ENCODE results near the gene ABHD12B. TPM values are rescaled to one million over a fixed set of nuclear protein-coding genes. Genes with fewer than 3 reads are reported as not detected.

Gene ABHD12B
- total RNA-seq, 1 donor from 2014 or later = not detected

GRCh38 chr14:50953502-50953901, 81.6 kb downstream of the ABHD12B start:
- no peaks in the 10 kb centered on the region for H3K36me3 ChIP-seq
- H3K4me3 ChIP-seq = no peak overlapping the region
- DNase-seq = no peak
- intact Hi-C loops (cut with micrococcal nuclease) = loop anchor here (5.0 kb wide), 1 partner anchor 274 kb away; no protein-coding TSS in a partner anchor
- H3K27me3 ChIP-seq (ENCODE audit: low read depth) = peaks cover 6% of the 10 kb centered on the region
- H3K4me1 ChIP-seq = peaks cover 11% of the 10 kb centered on the region
- H3K27ac ChIP-seq (replicated peaks) = no peak overlapping the region
- H3K9me3 ChIP-seq (replicated peaks) = peaks cover 8% of the 10 kb centered on the region
- TF ChIP-seq, protein P1, sequence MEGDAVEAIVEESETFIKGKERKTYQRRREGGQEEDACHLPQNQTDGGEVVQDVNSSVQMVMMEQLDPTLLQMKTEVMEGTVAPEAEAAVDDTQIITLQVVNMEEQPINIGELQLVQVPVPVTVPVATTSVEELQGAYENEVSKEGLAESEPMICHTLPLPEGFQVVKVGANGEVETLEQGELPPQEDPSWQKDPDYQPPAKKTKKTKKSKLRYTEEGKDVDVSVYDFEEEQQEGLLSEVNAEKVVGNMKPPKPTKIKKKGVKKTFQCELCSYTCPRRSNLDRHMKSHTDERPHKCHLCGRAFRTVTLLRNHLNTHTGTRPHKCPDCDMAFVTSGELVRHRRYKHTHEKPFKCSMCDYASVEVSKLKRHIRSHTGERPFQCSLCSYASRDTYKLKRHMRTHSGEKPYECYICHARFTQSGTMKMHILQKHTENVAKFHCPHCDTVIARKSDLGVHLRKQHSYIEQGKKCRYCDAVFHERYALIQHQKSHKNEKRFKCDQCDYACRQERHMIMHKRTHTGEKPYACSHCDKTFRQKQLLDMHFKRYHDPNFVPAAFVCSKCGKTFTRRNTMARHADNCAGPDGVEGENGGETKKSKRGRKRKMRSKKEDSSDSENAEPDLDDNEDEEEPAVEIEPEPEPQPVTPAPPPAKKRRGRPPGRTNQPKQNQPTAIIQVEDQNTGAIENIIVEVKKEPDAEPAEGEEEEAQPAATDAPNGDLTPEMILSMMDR (IDR thresholded peaks at IDR 0.05; ENCODE audit: borderline replicate concordance) = no peak

Other genes with a start within 250 kb of the ABHD12B start
- gene SAV1, start 203.7 kb upstream of the ABHD12B start, total RNA-seq = 29.5 TPM
- gene NIN, start 40.9 kb upstream of the ABHD12B start, total RNA-seq = 27.4 TPM
- 5.8 TPM for gene PYGL, start 72.4 kb downstream of the ABHD12B start, total RNA-seq
- 0.27 TPM for gene TRIM9, start 223.1 kb downstream of the ABHD12B start, total RNA-seq

Measured in left ventricle myocardium inferior (tissue), 1 donor.